Loucy (cell line): ENCODE measurements around the gene SYT6.

ENCODE experiments used
- CTCF ChIP-seq: fragments of 200-600 bp; sonication (generic); conservative IDR thresholded peaks from 2 replicates; pipeline ENCODE4 v1.5.1; 2014; ENCODE audit warnings: mild to moderate bottlenecking, antibody characterized with exemption, low read length
- EZH2phosphoT487 ChIP-seq: fragments of 200-600 bp; IDR thresholded peaks from 2 replicates; pipeline ENCODE4 v1.6.1; 2018; ENCODE audit warnings: antibody characterized with exemption, mild to moderate bottlenecking, moderate library complexity, borderline replicate concordance

GRCh38 chr1:114117654-114118053 is 36.0 kb downstream of the SYT6 start:
- no peak for TF ChIP-seq CTCF
- TF ChIP-seq EZH2phosphoT487, result no peak
